ENCODE results near the gene PUSL1. TPM values are rescaled to one million over a fixed set of nuclear protein-coding genes. Genes with fewer than 3 reads are reported as not detected.

PUSL1 gene
- total and polyA plus RNA-seq, 2 of the 13 experiments (the other 11 are each of a cell fraction or from before 2014, with no cell fraction given): 8.3 to 22.2 TPM

DNA sequence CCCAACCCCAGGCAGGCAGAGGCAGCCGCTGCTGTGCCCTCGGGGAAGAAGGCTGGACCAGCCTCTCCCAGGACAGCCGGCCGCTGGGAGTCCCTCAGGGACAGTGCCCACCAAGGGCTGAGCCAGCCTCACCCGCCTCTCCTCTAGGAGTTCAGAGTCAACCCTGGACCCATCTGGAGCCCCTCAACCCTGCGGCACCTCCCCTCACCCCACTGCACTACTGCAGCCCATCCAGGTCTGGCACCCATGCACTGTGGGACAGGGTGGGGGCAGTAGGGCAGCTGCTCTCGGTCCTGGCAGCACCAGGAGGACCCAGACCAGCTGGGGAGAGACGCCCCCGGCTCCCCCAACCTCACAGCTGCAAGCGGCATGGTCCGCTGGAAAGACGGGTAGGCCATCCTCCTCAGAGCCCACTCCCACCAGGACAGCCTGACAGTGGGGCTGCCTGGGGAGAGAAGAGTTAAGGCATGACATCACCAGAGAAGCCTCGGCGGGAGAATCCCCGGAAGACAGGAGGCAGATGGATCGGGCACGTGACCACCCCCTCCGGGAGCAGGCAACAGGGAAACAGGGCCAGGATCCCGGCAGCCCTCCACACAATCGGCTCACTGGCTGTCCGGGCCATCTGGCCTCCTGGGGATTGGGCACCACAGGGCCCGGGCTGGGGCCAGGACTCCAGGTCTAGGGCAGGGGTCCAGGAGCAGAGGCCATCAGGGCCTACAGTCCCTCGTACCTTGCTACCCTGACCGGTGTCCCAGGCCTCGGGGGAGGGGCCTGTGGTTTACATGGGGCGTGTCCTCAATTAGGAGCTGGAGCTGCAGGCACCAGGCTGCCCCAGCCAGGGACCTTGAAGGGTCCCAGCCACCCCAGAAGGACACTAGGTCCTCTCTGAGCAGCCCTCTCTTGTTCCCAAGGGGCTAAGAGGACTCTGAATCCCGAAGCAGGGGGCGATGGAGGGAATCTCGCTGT is 3.8 kb upstream of the PUSL1 start (continued):
- TF ChIP-seq, protein P1, sequence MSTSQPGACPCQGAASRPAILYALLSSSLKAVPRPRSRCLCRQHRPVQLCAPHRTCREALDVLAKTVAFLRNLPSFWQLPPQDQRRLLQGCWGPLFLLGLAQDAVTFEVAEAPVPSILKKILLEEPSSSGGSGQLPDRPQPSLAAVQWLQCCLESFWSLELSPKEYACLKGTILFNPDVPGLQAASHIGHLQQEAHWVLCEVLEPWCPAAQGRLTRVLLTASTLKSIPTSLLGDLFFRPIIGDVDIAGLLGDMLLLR (CRISPR knock-in tag; IDR thresholded peaks at IDR 0.05): no peak
- no peak for TF ChIP-seq RARG (CRISPR knock-in tag; IDR thresholded peaks at IDR 0.05; ENCODE audit: low read depth)
- no peak for TF ChIP-seq KMT2A (CRISPR knock-in tag; IDR thresholded peaks at IDR 0.05)
- TF ChIP-seq, protein P2, sequence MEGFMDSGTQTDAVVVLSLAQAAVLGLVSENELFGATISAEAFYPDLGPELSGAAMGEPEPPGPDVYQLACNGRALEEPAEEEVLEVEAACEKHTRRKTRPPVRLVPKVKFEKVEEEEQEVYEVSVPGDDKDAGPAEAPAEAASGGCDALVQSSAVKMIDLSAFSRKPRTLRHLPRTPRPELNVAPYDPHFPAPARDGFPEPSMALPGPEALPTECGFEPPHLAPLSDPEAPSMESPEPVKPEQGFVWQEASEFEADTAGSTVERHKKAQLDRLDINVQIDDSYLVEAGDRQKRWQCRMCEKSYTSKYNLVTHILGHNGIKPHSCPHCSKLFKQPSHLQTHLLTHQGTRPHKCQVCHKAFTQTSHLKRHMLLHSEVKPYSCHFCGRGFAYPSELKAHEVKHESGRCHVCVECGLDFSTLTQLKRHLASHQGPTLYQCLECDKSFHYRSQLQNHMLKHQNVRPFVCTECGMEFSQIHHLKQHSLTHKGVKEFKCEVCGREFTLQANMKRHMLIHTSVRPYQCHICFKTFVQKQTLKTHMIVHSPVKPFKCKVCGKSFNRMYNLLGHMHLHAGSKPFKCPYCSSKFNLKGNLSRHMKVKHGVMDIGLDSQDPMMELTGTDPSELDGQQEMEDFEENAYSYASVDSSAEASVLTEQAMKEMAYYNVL (CRISPR knock-in tag; IDR thresholded peaks at IDR 0.05; ENCODE audit: borderline replicate concordance): no peak
- TF ChIP-seq RBM22 (optimal IDR thresholded peaks at IDR 0.05; ENCODE audit: low read length): no peak
- TF ChIP-seq, protein P3, sequence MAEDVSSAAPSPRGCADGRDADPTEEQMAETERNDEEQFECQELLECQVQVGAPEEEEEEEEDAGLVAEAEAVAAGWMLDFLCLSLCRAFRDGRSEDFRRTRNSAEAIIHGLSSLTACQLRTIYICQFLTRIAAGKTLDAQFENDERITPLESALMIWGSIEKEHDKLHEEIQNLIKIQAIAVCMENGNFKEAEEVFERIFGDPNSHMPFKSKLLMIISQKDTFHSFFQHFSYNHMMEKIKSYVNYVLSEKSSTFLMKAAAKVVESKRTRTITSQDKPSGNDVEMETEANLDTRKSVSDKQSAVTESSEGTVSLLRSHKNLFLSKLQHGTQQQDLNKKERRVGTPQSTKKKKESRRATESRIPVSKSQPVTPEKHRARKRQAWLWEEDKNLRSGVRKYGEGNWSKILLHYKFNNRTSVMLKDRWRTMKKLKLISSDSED (CRISPR knock-in tag; IDR thresholded peaks at IDR 0.05): no peak
- no peak for TF ChIP-seq RBAK (CRISPR knock-in tag; IDR thresholded peaks at IDR 0.05)
- TF ChIP-seq GATAD2A (CRISPR knock-in tag; IDR thresholded peaks at IDR 0.05): 0 out of 2 replicates have a peak, but pooled peaks have one; percentile 15
- no peak for TF ChIP-seq ZIK1 (CRISPR knock-in tag; IDR thresholded peaks at IDR 0.05; ENCODE audit: borderline replicate concordance, low read depth)
- no peak for TF ChIP-seq TBL1XR1 (IDR thresholded peaks at IDR 0.05; ENCODE audit: borderline replicate concordance, low read length, partially characterized antibody)
- TF ChIP-seq HNF4G (IDR thresholded peaks at IDR 0.05; ENCODE audit: borderline replicate concordance, low read depth, low read length): no peak
- no peak for TF ChIP-seq HNF4G (CRISPR knock-in tag; IDR thresholded peaks at IDR 0.05; ENCODE audit: borderline replicate concordance, low read depth)
- TF ChIP-seq ZFX (CRISPR knock-in tag; IDR thresholded peaks at IDR 0.05; ENCODE audit: low read depth): peak; percentile 68
- TF ChIP-seq, protein P4, sequence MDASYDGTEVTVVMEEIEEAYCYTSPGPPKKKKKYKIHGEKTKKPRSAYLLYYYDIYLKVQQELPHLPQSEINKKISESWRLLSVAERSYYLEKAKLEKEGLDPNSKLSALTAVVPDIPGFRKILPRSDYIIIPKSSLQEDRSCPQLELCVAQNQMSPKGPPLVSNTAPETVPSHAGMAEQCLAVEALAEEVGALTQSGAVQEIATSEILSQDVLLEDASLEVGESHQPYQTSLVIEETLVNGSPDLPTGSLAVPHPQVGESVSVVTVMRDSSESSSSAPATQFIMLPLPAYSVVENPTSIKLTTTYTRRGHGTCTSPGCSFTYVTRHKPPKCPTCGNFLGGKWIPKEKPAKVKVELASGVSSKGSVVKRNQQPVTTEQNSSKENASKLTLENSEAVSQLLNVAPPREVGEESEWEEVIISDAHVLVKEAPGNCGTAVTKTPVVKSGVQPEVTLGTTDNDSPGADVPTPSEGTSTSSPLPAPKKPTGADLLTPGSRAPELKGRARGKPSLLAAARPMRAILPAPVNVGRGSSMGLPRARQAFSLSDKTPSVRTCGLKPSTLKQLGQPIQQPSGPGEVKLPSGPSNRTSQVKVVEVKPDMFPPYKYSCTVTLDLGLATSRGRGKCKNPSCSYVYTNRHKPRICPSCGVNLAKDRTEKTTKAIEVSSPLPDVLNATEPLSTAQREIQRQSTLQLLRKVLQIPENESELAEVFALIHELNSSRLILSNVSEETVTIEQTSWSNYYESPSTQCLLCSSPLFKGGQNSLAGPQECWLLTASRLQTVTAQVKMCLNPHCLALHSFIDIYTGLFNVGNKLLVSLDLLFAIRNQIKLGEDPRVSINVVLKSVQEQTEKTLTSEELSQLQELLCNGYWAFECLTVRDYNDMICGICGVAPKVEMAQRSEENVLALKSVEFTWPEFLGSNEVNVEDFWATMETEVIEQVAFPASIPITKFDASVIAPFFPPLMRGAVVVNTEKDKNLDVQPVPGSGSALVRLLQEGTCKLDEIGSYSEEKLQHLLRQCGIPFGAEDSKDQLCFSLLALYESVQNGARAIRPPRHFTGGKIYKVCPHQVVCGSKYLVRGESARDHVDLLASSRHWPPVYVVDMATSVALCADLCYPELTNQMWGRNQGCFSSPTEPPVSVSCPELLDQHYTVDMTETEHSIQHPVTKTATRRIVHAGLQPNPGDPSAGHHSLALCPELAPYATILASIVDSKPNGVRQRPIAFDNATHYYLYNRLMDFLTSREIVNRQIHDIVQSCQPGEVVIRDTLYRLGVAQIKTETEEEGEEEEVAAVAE (CRISPR knock-in tag; IDR thresholded peaks at IDR 0.05; ENCODE audit: borderline replicate concordance): no peak
- TF ChIP-seq ASH2L (IDR thresholded peaks at IDR 0.05; ENCODE audit: insufficient read length, low read depth, low read length): no peak
- TF ChIP-seq, protein P5, sequence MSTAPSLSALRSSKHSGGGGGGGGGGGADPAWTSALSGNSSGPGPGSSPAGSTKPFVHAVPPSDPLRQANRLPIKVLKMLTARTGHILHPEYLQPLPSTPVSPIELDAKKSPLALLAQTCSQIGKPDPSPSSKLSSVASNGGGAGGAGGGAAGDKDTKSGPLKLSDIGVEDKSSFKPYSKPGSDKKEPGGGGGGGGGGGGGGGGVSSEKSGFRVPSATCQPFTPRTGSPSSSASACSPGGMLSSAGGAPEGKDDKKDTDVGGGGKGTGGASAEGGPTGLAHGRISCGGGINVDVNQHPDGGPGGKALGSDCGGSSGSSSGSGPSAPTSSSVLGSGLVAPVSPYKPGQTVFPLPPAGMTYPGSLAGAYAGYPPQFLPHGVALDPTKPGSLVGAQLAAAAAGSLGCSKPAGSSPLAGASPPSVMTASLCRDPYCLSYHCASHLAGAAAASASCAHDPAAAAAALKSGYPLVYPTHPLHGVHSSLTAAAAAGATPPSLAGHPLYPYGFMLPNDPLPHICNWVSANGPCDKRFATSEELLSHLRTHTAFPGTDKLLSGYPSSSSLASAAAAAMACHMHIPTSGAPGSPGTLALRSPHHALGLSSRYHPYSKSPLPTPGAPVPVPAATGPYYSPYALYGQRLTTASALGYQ (CRISPR knock-in tag; IDR thresholded peaks at IDR 0.05): no peak
- TF ChIP-seq, protein P6, sequence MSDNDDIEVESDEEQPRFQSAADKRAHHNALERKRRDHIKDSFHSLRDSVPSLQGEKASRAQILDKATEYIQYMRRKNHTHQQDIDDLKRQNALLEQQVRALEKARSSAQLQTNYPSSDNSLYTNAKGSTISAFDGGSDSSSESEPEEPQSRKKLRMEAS (IDR thresholded peaks at IDR 0.05): peak; percentile 70

Data from HepG2 (cell line).